ENCODE results near the gene ISM1. TPM values are rescaled to one million over a fixed set of nuclear protein-coding genes. Genes with fewer than 3 reads are reported as not detected.
A peak's percentile ranks its signal among the peaks of the same experiment; 100 is the strongest.

ISM1 gene
- total and polyA plus RNA-seq, 2 of the 13 experiments (the other 11 are each of a cell fraction or from before 2014, with no cell fraction given) = 0.40 to 1.4 TPM

GRCh38 chr20:13243826-13244376 lies 22.8 kb downstream of the ISM1 start (continued):
- TF ChIP-seq KIAA2018 (CRISPR knock-in tag; IDR thresholded peaks at IDR 0.05; ENCODE audit: borderline replicate concordance) (no peak), BRF2 (CRISPR knock-in tag; IDR thresholded peaks at IDR 0.05) (no peak; the same call in 1 of the 2 replicates), GATAD1 (CRISPR knock-in tag; IDR thresholded peaks at IDR 0.05) (peak; percentile 74; the same call in 1 of the 2 replicates), ZNF556 (CRISPR knock-in tag; IDR thresholded peaks at IDR 0.05; ENCODE audit: borderline replicate concordance) (peak; percentile 97; the same call in 1 of the 2 replicates), KMT2A (CRISPR knock-in tag; IDR thresholded peaks at IDR 0.05) (no peak), ZHX2 (IDR thresholded peaks at IDR 0.05; ENCODE audit: low read depth) (0 out of 2 replicates have a peak, but pooled peaks have one; percentile 62), ZHX2 (CRISPR knock-in tag; IDR thresholded peaks at IDR 0.05; ENCODE audit: borderline replicate concordance) (peak; percentile 68; the same call in 1 of the 2 replicates), PBX3 (CRISPR knock-in tag; IDR thresholded peaks at IDR 0.05; ENCODE audit: borderline replicate concordance) (peak; percentile 59; the same call in 1 of the 2 replicates), KLF12 (CRISPR knock-in tag; IDR thresholded peaks at IDR 0.05; ENCODE audit: borderline replicate concordance) (peak; percentile 87)

All from HepG2 (cell line).